B cell (primary cell): ENCODE data around the gene HSDL2. TPM values are rescaled to one million over a fixed set of nuclear protein-coding genes. Genes with fewer than 3 reads are reported as not detected.

Experiments
- ATAC-seq: fragments of 200-7000 bp; cut with Tn5 transposase; one replicate; pipeline ENCODE4 v1.10.0; 2021; ENCODE audit warnings: low read depth, mild to moderate bottlenecking, moderate number of reproducible peaks, moderate library complexity
- CTCF ChIA-PET: fragments of 350-600 bp; sonication (Branson Sonifier 250); formaldehyde crosslinking; loops from one replicate; lab custom pipeline; 2021; ENCODE audit warnings: antibody characterized with exemption, inconsistent platforms; lab: Charles Lee
- POLR2A ChIA-PET: fragments of 350-600 bp; sonication (Branson Sonifier 250); formaldehyde crosslinking; loops from one replicate; lab custom pipeline; 2021; ENCODE audit warnings: antibody characterized with exemption; lab: Charles Lee
- DNase-seq: peaks from one replicate; pipeline ENCODE4 v3.0.0; 2013
- H2AFZ ChIP-seq: 2 replicates; pipeline ENCODE4 v1.6.1; 2012; ENCODE audit warnings: mild to moderate bottlenecking, low read depth, low read length; ENCODE audit not compliant: insufficient read depth, poor library complexity, severe bottlenecking
- H3K27ac ChIP-seq, 2 donors: 1 replicate in 1 of 2; 2 replicates in 1 of 2; pipeline ENCODE4 v1.5.1; 2012 to 2013; ENCODE audit warnings: low read length in 2 of 2, mild to moderate bottlenecking in 2 of 2, moderate library complexity in 1 of 2
- H3K27me3 ChIP-seq, 4 experiments: fragments of 200-600 bp in 1 of 4; sonication (generic) in 1 of 4; replicated peaks in 1 of 4; 1 replicate in 2 of 4; 2 replicates in 2 of 4; pipeline versions ENCODE4 v1.6.1 to v1.7.0; 2013 to 2016; ENCODE audit warnings: low read length in 3 of 4, mild to moderate bottlenecking in 2 of 4, mixed read lengths in 1 of 4, moderate library complexity in 1 of 4; ENCODE audit not compliant: insufficient read depth in 4 of 4, control insufficient read depth in 3 of 4; ENCODE audit errors: control extremely low read depth in 1 of 4
- H3K36me3 ChIP-seq, 2 experiments: replicated peaks in 1 of 2; 1 replicate in 1 of 2; 2 replicates in 1 of 2; pipeline versions ENCODE4 v1.6.1 to v1.7.1; 2013; ENCODE audit warnings: low read length in 1 of 2; ENCODE audit not compliant: insufficient read depth in 2 of 2, control insufficient read depth in 1 of 2; ENCODE audit errors: control extremely low read depth in 1 of 2, extremely low read depth in 1 of 2
- H3K4me1 ChIP-seq, 2 donors: fragments of 200-600 bp in 1 of 2; sonication (generic) in 1 of 2; 1 replicate in 1 of 2; 2 replicates in 1 of 2; pipeline versions ENCODE4 v1.5.1 to v1.6.1; 2013 to 2017; ENCODE audit warnings: low read length in 2 of 2; ENCODE audit not compliant: control insufficient read depth in 2 of 2, insufficient read depth in 2 of 2
- H3K4me2 ChIP-seq: replicated peaks from 2 replicates; pipeline ENCODE3; 2012; ENCODE audit warnings: mild to moderate bottlenecking, low read depth, low read length; ENCODE audit not compliant: poor library complexity, severe bottlenecking
- H3K4me3 ChIP-seq, 5 experiments: fragments of 200-600 bp in 1 of 5; sonication (generic) in 1 of 5; 1 replicate in 3 of 5; 2 replicates in 2 of 5; pipeline versions ENCODE4 v1.5.1 to v1.7.0; 2011 to 2016; ENCODE audit warnings: low read length in 4 of 5, mild to moderate bottlenecking in 4 of 5, low read depth in 2 of 5, control low read depth in 1 of 5, moderate library complexity in 1 of 5; ENCODE audit not compliant: insufficient read depth in 1 of 5; ENCODE audit errors: control extremely low read depth in 1 of 5, extremely low read depth in 1 of 5
- H3K79me2 ChIP-seq: fragments of 200-600 bp; sonication (generic); one replicate; pipeline ENCODE4 v1.6.0; 2016; ENCODE audit warnings: low read length; ENCODE audit not compliant: control insufficient read depth, insufficient read depth
- H3K9ac ChIP-seq: fragments of 200-600 bp; sonication (generic); 2 replicates; pipeline ENCODE4 v1.6.1; 2017; ENCODE audit warnings: mild to moderate bottlenecking, low read length, moderate library complexity
- H3K9me3 ChIP-seq, 3 donors: one replicate each; pipeline versions ENCODE4 v1.6.1 to v1.7.1; 2013; ENCODE audit warnings: low read length in 2 of 3; ENCODE audit not compliant: control insufficient read depth in 2 of 3, insufficient read depth in 1 of 3; ENCODE audit errors: control extremely low read depth in 1 of 3
- H4K20me1 ChIP-seq: 2 replicates; pipeline ENCODE4 v1.6.0; 2012; ENCODE audit warnings: mild to moderate bottlenecking, low read length; ENCODE audit not compliant: insufficient read depth, control insufficient read depth, poor library complexity, severe bottlenecking
- H3K27ac Mint-ChIP-seq: one replicate; pipeline ENCODE4 v1.8.0; 2021; ENCODE audit warnings: mixed read lengths
- H3K27me3 Mint-ChIP-seq: one replicate; pipeline ENCODE4 v1.8.0; 2021; ENCODE audit warnings: mixed read lengths
- H3K4me1 Mint-ChIP-seq: one replicate; pipeline ENCODE4 v1.8.0; 2021; ENCODE audit warnings: mixed read lengths
- H3K4me3 Mint-ChIP-seq: one replicate; pipeline ENCODE4 v1.8.0; 2021; ENCODE audit warnings: mixed read lengths
- H3K9me3 Mint-ChIP-seq: one replicate; pipeline ENCODE4 v1.8.0; 2022; ENCODE audit warnings: mixed read lengths; ENCODE audit not compliant: insufficient read depth
- EZH2 ChIP-seq: IDR thresholded peaks from 2 replicates; pipeline ENCODE4 v1.6.1; 2012; ENCODE audit warnings: borderline replicate concordance, low read depth, mild to moderate bottlenecking, moderate library complexity, low read length; ENCODE audit not compliant: insufficient read depth, poor library complexity, severe bottlenecking
- WGBS: methylation state at CpG from one replicate; pipeline ENCODE4 v1.1.5; 2013; ENCODE audit warnings: missing lambda C conversion rate; ENCODE audit not compliant: insufficient coverage; 5-methylcytosine and 5-hydroxymethylcytosine counted together
- intact Hi-C: fragments of 100-400 bp; cut with micrococcal nuclease; formaldehyde crosslinking; loops from one replicate; pipeline ENCODE4 v1.10.0; 2022
- polyA plus RNA-seq: library from polyadenylated mRNA; depleted of rRNA; stranded (reverse); fragments of >200 nt; gene quantifications from 2 replicates; pipeline ENCODE4 v1.2.3, GENCODE V29; 2012
- total RNA-seq, 2 donors: library from RNA; stranded (reverse); fragments of 120-200 nt in 1 of 2; gene quantifications; 1 replicate in 1 of 2; 2 replicates in 1 of 2; pipeline versions ENCODE4 v1.2.3 to v1.2.4, GENCODE V29; 2013 to 2022
- TF ChIP-seq, protein P1 (sequence below): fragments of 200-600 bp; IDR thresholded peaks from one replicate; pipeline ENCODE4 v1.8.0; 2022; ENCODE audit warnings: antibody characterized with exemption, mild to moderate bottlenecking

The HSDL2 gene
- total and polyA plus RNA-seq, 2 donors (not counting 1 experiment from before 2014, with no cell fraction given), result 5.8 to 11.7 TPM

DNA sequence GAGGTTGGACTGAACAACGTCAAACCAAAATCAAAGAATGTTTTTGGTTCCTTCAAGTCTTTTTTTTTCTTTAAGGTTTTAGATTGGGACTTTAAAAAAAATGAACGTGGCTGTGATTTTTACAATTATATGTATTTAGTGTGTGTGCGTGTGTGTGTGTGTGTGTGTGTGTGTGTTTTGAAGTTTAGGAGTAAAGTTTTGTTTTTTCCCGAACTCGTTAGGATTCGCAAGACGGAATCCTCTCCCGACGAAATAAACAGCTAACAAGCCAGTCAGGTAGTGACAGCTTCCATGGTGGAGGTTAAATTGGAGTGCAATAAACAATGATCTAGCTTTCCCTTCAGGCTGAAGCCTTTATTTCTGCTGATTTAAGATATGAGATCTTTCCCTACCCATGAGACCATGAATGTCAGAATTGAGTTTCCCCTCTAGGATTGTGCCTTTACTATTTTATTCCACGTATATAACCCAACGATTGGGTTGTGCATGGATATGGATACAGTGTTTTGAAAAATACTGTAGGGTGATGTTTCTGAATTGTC, 108.0 kb downstream of the HSDL2 start:
- DNase-seq, result no peak
- Histone ChIP-seq H3K9me3 (peaks cover 0 to 4% (median 0%) of the 10 kb centered on the region in 3 donors), H4K20me1 (no peaks in the 10 kb centered on the region), H3K27me3 (no peaks in the 10 kb centered on the region), H3K36me3 (no peaks in the 10 kb centered on the region), H3K9ac (peak overlapping the region; percentile 73), H3K4me3 (peak overlapping the region; percentile 51 to 85 (median 73)), H3K4me2 (peak overlapping the region; percentile 96), H3K79me2 (peaks cover 4% of the 10 kb centered on the region), H3K4me1 (peaks cover 5 to 13% of the 10 kb centered on the region in 2 donors), H3K27ac (peak overlapping the region in 1 of 2 donors; percentile 60), H2AFZ (peak overlapping the region; percentile 86)
- Mint-ChIP-seq H3K4me3 (peak overlapping the region; percentile 98), H3K4me1 (peaks cover 24% of the 10 kb centered on the region), H3K9me3 (no peaks in the 10 kb centered on the region), H3K27ac (peak overlapping the region; percentile 94), H3K27me3 (no peaks in the 10 kb centered on the region)
- TF ChIP-seq, protein P1, sequence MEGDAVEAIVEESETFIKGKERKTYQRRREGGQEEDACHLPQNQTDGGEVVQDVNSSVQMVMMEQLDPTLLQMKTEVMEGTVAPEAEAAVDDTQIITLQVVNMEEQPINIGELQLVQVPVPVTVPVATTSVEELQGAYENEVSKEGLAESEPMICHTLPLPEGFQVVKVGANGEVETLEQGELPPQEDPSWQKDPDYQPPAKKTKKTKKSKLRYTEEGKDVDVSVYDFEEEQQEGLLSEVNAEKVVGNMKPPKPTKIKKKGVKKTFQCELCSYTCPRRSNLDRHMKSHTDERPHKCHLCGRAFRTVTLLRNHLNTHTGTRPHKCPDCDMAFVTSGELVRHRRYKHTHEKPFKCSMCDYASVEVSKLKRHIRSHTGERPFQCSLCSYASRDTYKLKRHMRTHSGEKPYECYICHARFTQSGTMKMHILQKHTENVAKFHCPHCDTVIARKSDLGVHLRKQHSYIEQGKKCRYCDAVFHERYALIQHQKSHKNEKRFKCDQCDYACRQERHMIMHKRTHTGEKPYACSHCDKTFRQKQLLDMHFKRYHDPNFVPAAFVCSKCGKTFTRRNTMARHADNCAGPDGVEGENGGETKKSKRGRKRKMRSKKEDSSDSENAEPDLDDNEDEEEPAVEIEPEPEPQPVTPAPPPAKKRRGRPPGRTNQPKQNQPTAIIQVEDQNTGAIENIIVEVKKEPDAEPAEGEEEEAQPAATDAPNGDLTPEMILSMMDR, result no peak
- no peak for TF ChIP-seq EZH2
- ATAC-seq, result no peak
- ChIA-PET CTCF (interaction anchor here (0.6 to 2.4 kb wide), 3 partner anchors 13 to 287 kb away, joined by 3 to 5 read pairs (median 3); no protein-coding TSS in a partner anchor), POLR2A (no interaction called here)
- intact Hi-C loops, result loop anchor here (1.0 to 10.0 kb wide), 5 partner anchors 109 to 583 kb away; partner anchors contain the start of genes INIP and PTBP3
- WGBS, result 49% methylated on average over 4 of the region's 11 CpGs

DNA sequence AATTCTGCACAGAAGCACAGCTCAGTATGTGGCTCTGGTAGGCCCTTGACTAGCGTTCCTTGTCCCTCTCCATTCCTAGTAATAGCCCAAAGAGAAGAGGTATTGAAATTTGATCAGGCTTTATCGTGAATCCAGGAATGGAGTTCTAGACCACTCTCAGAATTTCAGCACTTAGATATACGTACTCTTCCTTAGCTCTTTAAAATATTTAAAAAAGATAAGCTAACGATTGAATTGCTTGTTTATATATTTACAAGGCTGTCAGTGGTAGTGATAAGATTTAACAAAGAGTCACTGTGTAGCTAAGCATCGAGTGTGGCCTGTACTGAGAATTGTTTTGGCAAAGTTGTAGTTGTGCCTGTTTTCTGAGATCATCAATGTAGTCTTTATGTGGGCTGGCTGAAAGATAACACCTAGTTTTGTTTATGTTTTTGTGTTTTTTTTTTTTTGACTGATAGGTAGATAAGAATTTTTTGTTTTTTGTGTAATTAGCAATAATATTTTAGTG, 109.2 kb downstream of the HSDL2 start:
- Histone ChIP-seq H3K9ac (no peak overlapping the region), H3K27me3 (no peaks in the 10 kb centered on the region), H3K79me2 (peaks cover 9% of the 10 kb centered on the region), H3K9me3 (peaks cover 1 to 7% (median 4%) of the 10 kb centered on the region in 3 donors), H3K27ac (no peak overlapping the region), H3K4me1 (peaks cover 5 to 13% of the 10 kb centered on the region in 2 donors), H4K20me1 (no peaks in the 10 kb centered on the region), H2AFZ (no peak overlapping the region), H3K4me2 (no peak overlapping the region), H3K4me3 (no peak overlapping the region), H3K36me3 (no peaks in the 10 kb centered on the region)
- intact Hi-C loops, result loop anchor here (5.0 to 10.0 kb wide), 2 partner anchors 318 to 584 kb away; no protein-coding TSS in a partner anchor
- H3K9me3 Mint-ChIP-seq, result peaks cover 4% of the 10 kb centered on the region
- TF ChIP-seq, protein P1, result no peak
- no peak for TF ChIP-seq EZH2
- H3K4me1 Mint-ChIP-seq, result peaks cover 24% of the 10 kb centered on the region
- no peak for ATAC-seq
- CTCF ChIA-PET, result interaction anchor here (1.5 kb wide), 1 partner anchor 304 kb away, joined by 8 read pairs; no protein-coding TSS in a partner anchor
- WGBS, result 100% methylated on average over 1 of the region's 5 CpGs
- no peak overlapping the region for H3K4me3 Mint-ChIP-seq
- H3K27me3 Mint-ChIP-seq, result no peaks in the 10 kb centered on the region
- DNase-seq, result no peak
- POLR2A ChIA-PET, result no interaction called here
- H3K27ac Mint-ChIP-seq, result no peak overlapping the region
